ENCODE measurements around the gene KLHL29.

- TF ChIP-seq CTCF (IDR thresholded peaks at IDR 0.05; ENCODE audit: low read depth, low read length, missing input control) (no peak), RAD21 (IDR thresholded peaks at IDR 0.05) (no peak), MAX (IDR thresholded peaks at IDR 0.05) (no peak), REST (IDR thresholded peaks at IDR 0.05) (no peak), ZBTB33 (IDR thresholded peaks at IDR 0.05) (no peak), SP1 (IDR thresholded peaks at IDR 0.05) (no peak), TAF1 (conservative IDR thresholded peaks at IDR 0.05) (no peak), YY1 (IDR thresholded peaks at IDR 0.05) (no peak), FOXA1 (IDR thresholded peaks at IDR 0.05) (no peak), ATF3 (IDR thresholded peaks at IDR 0.05) (no peak), EGR1 (IDR thresholded peaks at IDR 0.05; ENCODE audit: low read depth in 2 of 2) (no peak), HNF4G (IDR thresholded peaks at IDR 0.05) (no peak)
Measured at GRCh38 chr2:23655934-23656596, 271.1 kb downstream of the KLHL29 start.

Data from liver (tissue), 3 donors.